Smooth muscle cell (in vitro differentiated cells): ENCODE results near the gene COX7A2L. TPM values are rescaled to one million over a fixed set of nuclear protein-coding genes. Genes with fewer than 3 reads are reported as not detected.
A peak's percentile ranks its signal among the peaks of the same experiment; 100 is the strongest.

Source experiments
- DNase-seq: peaks from one replicate; lab custom pipeline; 2025; ENCODE audit not compliant: unreplicated experiment; lab: John Stamatoyannopoulos, UW
- H2AFZ ChIP-seq: fragments of 200-600 bp; sonication (generic); 2 replicates; pipeline ENCODE4 v1.6.0; 2016; ENCODE audit warnings: antibody characterized with exemption, low read depth, mild to moderate bottlenecking
- H3F3A ChIP-seq: fragments of 200-600 bp; sonication (generic); 2 replicates; pipeline ENCODE4 v1.6.0; 2017; ENCODE audit warnings: antibody characterized with exemption, low read depth
- H3K27ac ChIP-seq: fragments of 200-600 bp; sonication (generic); 2 replicates; pipeline ENCODE4 v1.5.1; 2016; ENCODE audit warnings: low read depth, mild to moderate bottlenecking
- H3K27me3 ChIP-seq: fragments of 200-600 bp; sonication (generic); 2 replicates; pipeline ENCODE4 v1.6.1; 2016; ENCODE audit warnings: low read depth, mild to moderate bottlenecking
- H3K36me3 ChIP-seq: fragments of 200-600 bp; sonication (generic); 2 replicates; pipeline ENCODE4 v1.5.1; 2016; ENCODE audit warnings: low read depth
- H3K4me1 ChIP-seq: fragments of 200-600 bp; sonication (generic); 2 replicates; pipeline ENCODE4 v1.5.1; 2016; ENCODE audit warnings: low read depth
- H3K4me2 ChIP-seq: fragments of 200-600 bp; sonication (generic); 2 replicates; pipeline ENCODE4 v1.6.0; 2016; ENCODE audit warnings: mild to moderate bottlenecking
- H3K4me3 ChIP-seq: fragments of 200-600 bp; sonication (generic); 2 replicates; pipeline ENCODE4 v1.5.1; 2016; ENCODE audit warnings: mild to moderate bottlenecking
- H3K79me2 ChIP-seq: fragments of 200-600 bp; sonication (generic); 2 replicates; pipeline ENCODE4 v1.6.0; 2016; ENCODE audit warnings: low read depth, mild to moderate bottlenecking
- H3K9ac ChIP-seq: fragments of 200-600 bp; sonication (generic); 2 replicates; pipeline ENCODE4 v1.6.0; 2016; ENCODE audit warnings: low read depth
- H3K9me3 ChIP-seq: fragments of 200-600 bp; sonication (generic); replicated peaks from 2 replicates; pipeline ENCODE4 v1.5.1; 2016; ENCODE audit warnings: low read depth
- H4K20me1 ChIP-seq: fragments of 200-600 bp; sonication (generic); 2 replicates; pipeline ENCODE4 v1.6.0; 2016; ENCODE audit warnings: low read depth
- WGBS: methylation state at CpG from one replicate; pipeline ENCODE4 v1.1.7; 2016; ENCODE audit warnings: low lambda C conversion rate; 5-methylcytosine and 5-hydroxymethylcytosine counted together
- polyA plus RNA-seq: library from polyadenylated mRNA; unstranded; fragments of >200 nt; fragmentation: Nextera tagmentation; extraction: Ambion mirVana; gene quantifications from 2 replicates; pipeline ENCODE4 v1.2.1, GENCODE V29; 2016
- total RNA-seq: library from RNA; depleted of rRNA; stranded (reverse); fragments of >200 nt; gene quantifications from 2 replicates; pipeline ENCODE4 v1.2.3, GENCODE V29; 2014
- TF ChIP-seq, protein P1 (sequence below): fragments of 200-600 bp; sonication (generic); IDR thresholded peaks from 2 replicates; pipeline ENCODE4 v1.5.1; 2017; ENCODE audit warnings: borderline replicate concordance, mild to moderate bottlenecking, antibody characterized with exemption; ENCODE audit not compliant: insufficient read depth, poor library complexity, severe bottlenecking

The COX7A2L gene
- total and polyA plus RNA-seq, 2 experiments from 2014 or later = 93.3 to 145 TPM

- WGBS = 96% methylated on average over 10 of the region's 10 CpGs
- Histone ChIP-seq H3F3A (no peaks in the 10 kb centered on the region), H3K9ac (no peak overlapping the region), H3K36me3 (no peaks in the 10 kb centered on the region), H3K79me2 (peaks cover 49% of the 10 kb centered on the region), H3K4me3 (no peak overlapping the region), H3K27ac (peak overlapping the region; percentile 77), H3K9me3 (no peaks in the 10 kb centered on the region), H3K4me1 (peaks cover 4% of the 10 kb centered on the region), H4K20me1 (peaks cover 58% of the 10 kb centered on the region), H3K4me2 (no peak overlapping the region), H3K27me3 (no peaks in the 10 kb centered on the region), H2AFZ (no peak overlapping the region)
- TF ChIP-seq, protein P1, sequence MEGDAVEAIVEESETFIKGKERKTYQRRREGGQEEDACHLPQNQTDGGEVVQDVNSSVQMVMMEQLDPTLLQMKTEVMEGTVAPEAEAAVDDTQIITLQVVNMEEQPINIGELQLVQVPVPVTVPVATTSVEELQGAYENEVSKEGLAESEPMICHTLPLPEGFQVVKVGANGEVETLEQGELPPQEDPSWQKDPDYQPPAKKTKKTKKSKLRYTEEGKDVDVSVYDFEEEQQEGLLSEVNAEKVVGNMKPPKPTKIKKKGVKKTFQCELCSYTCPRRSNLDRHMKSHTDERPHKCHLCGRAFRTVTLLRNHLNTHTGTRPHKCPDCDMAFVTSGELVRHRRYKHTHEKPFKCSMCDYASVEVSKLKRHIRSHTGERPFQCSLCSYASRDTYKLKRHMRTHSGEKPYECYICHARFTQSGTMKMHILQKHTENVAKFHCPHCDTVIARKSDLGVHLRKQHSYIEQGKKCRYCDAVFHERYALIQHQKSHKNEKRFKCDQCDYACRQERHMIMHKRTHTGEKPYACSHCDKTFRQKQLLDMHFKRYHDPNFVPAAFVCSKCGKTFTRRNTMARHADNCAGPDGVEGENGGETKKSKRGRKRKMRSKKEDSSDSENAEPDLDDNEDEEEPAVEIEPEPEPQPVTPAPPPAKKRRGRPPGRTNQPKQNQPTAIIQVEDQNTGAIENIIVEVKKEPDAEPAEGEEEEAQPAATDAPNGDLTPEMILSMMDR = no peak
- no peak for DNase-seq
Measured at GRCh38 chr2:42340938-42341636, 19.9 kb downstream of the COX7A2L start.

- H3F3A ChIP-seq = peaks cover 5% of the 10 kb centered on the region
- H3K79me2 ChIP-seq = peaks cover 43% of the 10 kb centered on the region
- no peaks in the 10 kb centered on the region for H3K36me3 ChIP-seq
- DNase-seq = no peak
- H3K27me3 ChIP-seq = no peaks in the 10 kb centered on the region
- no peak overlapping the region for H3K9ac ChIP-seq
- no peak overlapping the region for H2AFZ ChIP-seq
- H3K4me2 ChIP-seq = no peak overlapping the region
- peaks cover 50% of the 10 kb centered on the region for H4K20me1 ChIP-seq
- H3K9me3 ChIP-seq = no peaks in the 10 kb centered on the region
- 88% methylated on average over 23 of the region's 23 CpGs for WGBS
- no peak overlapping the region for H3K27ac ChIP-seq
- TF ChIP-seq, protein P1 = no peak
- peaks cover 4% of the 10 kb centered on the region for H3K4me1 ChIP-seq
- no peak overlapping the region for H3K4me3 ChIP-seq
Measured at GRCh38 chr2:42340045-42340937, 20.7 kb downstream of the COX7A2L start.

- H3K9ac ChIP-seq = no peak overlapping the region
- TF ChIP-seq, protein P1 = no peak
- H3K9me3 ChIP-seq = no peaks in the 10 kb centered on the region
- H3K36me3 ChIP-seq = no peaks in the 10 kb centered on the region
- no peak overlapping the region for H3K27ac ChIP-seq
- no peak overlapping the region for H2AFZ ChIP-seq
- no peak for DNase-seq
- H3F3A ChIP-seq = peaks cover 5% of the 10 kb centered on the region
- no peaks in the 10 kb centered on the region for H3K27me3 ChIP-seq
- peaks cover 43% of the 10 kb centered on the region for H4K20me1 ChIP-seq
- peaks cover 35% of the 10 kb centered on the region for H3K79me2 ChIP-seq
- no peak overlapping the region for H3K4me2 ChIP-seq
- peaks cover 4% of the 10 kb centered on the region for H3K4me1 ChIP-seq
- WGBS = 93% methylated on average over 21 of the region's 21 CpGs
- H3K4me3 ChIP-seq = no peak overlapping the region
Measured at GRCh38 chr2:42339191-42339912, 21.7 kb downstream of the COX7A2L start.
